ENCODE measurements around the gene PRKAG3.
"Not testable (repeated sequence)": the region's sequence is repeated elsewhere in the genome, so short reads cannot be mapped to it uniquely, and the experiment has no call there.

Gene PRKAG3

DNA sequence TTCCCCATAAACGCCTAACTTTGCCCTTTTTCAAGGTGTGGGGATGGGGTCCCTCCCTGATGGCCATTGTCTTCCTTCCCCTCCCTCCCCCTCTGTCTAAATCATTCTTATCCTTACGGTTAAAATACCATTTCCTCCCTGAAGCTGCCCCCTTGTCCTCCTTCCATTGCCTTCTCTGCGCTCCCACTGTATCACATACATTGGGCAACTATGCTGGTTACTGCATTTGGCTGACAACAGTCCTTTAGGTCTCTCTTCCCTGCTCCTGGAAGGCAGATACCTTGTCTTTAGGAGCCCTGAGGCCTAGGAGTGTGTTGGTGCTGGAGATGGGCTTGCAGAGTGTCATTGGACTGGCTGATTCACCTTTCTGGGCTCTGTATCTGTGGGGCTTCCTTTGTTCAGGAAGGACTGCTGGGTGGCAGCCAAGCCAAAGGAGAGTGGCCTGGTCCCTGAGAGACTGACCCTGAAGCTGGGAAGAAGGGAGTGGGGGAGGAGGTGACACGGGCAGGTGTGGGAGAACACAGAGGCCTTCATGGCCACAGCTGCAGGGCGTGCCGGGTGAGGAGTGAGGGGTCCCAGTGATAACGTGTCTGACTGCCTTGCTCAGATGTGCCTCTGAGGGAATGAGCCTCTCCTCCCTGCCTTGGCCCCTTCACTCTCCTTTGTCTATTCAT, 30.2 kb upstream of the PRKAG3 start:
- no peak for DNase-seq (ENCODE audit: low read depth)

DNA sequence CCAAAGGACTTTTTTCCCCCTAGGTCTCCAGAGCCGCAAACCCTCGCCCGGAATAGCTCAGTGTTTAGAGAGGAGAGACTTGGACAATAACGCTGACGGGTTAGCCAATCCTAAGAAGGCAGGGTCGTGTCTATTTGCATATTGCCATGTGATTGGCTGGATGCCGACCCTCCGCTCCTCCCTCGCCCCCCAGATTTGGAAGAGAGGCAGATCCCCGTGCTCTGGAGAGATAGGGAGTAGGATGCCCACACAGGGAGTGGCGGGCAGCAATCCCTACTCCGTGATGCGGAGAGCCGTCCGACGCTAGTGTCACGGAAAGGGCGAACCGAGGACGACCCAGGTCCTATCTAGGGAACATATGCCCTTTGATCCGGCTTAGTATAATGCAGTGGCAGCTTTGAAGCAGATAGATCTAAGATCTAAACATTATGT, 29.4 kb upstream of the PRKAG3 start:
- no peak for DNase-seq (ENCODE audit: low read depth)

DNA sequence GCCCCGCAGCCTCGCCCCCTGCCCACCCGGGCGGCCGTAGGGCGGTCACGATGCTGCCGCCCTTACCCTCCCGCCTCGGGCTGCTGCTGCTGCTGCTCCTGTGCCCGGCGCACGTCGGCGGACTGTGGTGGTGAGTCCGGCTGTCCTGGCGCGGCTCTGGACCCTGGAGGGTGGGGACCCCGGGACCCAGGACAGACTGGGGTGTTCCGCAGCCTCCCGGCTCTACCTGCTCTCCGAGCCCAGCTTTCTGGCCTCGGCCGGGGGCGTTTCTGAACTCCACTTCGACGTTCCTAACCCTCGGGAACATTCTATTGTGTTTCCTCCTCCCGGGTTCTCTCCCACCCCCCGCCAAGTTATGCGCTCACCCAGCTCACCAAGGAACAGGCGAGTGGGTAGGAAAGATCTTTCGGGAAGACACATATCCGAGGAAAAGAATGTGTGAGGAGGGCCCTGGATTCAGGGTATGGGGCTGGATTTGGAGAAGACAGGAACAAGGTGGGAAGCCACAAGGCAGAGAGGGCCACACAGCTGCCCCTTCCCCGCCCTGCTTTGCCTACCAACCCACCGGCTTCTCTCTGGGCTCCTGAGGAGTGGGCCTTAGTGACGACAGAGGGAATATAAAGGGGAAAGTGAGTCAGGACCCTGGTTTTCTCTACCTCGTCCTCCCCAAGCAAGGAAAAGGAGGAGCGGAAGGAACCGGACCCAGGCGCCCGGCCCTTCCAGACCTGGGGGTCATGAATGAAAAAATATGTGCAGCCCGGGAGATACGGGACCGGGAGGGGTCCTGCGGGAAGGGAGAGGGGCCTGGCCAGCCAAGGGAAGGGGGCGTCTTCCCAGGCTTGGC, 28.6 kb upstream of the PRKAG3 start:
- DNase-seq (ENCODE audit: low read depth), result no peak

DNA sequence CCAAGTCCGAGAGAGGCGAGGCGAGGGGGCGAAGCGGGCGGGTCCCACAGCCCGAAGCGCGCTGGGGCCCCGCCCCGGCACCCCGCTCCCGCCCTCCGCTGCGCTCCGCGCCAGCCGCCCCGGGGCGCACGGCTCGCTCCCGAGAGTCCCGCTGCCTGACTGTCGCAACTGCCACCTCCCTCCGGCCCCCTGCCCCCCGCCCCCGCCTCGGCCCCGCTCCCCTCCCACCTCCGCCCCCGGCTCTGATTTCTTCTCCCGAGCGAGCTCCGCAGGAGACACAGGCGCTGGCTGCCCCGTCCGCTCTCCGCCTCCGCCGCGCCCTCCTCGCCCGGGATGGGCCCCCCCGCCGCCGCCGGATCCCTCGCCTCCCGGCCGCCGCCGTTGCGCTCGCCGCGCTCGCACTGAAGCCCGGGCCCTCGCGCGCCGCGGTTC, 28.0 kb upstream of the PRKAG3 start, which contains the start of gene WNT6:
TSS of gene WNT6 (plus strand) at position 250 of the 432 bp plus-strand sequence. CDS start 233 bp downstream, outside the sequence.
- no peak for DNase-seq (ENCODE audit: low read depth)

DNA sequence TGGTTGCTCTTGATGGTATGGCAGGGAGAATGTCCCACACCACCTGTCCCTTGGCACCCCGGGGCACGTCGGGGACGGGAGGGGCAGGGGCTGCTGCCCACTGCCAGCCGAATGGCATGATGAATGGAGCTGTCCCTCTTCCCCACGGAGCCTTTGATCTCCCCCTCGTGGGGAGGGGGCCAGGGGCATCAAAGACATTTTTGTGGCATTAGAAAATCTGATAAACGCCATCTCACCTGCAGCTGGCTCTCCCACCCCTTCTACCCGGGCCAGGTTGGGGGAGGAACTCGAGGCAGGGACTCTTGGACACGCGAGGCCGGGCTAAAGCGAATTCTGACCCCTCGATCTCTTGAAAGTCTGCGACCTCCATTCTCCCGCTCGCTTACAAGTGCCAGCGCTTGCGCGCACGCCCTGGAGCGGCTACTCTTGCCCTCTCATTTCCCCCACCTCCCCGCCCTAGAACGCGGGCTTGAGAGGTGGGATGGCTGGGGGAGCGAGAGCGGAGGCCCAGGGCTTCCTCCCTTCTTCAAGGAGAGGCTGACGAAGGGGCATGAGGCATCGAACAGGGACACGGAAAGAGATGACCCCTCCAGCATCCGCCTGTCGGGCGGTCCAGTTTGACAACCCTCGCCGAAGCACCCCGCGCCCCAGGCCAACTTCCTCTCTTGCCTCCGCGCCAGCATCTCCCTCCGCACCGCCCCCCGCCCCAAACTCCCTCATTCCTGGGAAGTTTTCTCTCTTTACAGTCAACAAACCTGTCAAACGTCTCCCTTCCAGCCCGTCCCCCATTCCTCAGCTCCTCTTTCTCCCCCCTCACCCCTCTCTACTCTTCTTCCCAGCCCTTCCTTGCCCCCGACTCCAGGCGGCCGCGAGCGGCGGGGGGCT, 27.3 kb upstream of the PRKAG3 start:
- DNase-seq (ENCODE audit: low read depth), result no peak

DNA sequence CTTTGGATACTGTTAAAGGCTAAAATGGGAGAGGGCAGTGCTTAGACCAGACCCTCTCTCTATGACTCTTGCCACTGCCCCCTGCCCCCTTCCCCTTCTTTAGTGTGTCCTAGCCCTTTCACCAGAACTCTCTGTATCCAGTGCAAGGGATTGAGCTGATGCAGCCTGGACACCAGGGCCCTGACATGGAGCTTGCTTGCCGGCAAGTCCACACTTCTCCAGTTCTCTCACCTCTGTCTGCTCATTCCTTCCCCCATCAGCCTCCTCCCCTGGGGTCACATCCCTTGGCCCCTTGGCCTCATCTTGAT, 26.5 kb upstream of the PRKAG3 start:
- no peak for DNase-seq (ENCODE audit: low read depth)

DNA sequence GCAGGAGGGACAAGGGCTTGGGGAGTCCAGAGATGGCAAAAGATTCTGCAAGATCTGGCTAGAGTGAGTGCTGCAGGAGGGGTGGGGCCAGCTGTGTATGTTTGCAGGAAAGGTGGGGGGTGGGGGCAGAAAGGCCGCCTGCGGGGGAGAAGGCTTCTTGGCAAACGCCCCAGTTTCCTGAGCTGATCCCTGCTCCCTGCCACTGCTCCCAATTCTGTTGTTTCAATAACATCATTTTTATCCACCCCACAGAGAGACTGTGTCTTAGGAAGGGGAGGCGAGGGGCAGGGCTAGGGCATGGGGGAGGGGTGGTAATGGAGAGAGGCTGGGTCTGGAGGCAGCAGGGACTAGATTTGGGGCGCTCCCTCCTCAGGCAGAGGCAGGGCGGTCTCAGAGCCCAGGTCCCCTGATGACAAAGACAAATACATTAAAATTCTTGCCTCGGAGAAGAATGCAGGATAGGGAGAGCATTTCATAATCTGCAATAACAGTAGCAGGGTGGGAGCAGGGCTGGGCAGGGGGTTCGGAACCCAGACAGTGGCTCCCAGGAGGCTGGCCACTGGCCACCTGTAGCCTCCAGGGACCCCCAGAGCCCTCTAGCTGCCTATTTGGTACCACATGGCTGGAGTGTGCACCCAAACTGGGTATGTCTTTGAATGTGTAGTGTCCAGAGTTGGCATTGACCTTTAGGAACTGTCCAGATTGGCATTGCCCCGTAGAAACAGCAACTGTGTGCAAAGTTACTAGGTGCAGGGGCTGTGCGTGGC, 26.0 kb upstream of the PRKAG3 start:
- no peak for DNase-seq (ENCODE audit: low read depth)

DNA sequence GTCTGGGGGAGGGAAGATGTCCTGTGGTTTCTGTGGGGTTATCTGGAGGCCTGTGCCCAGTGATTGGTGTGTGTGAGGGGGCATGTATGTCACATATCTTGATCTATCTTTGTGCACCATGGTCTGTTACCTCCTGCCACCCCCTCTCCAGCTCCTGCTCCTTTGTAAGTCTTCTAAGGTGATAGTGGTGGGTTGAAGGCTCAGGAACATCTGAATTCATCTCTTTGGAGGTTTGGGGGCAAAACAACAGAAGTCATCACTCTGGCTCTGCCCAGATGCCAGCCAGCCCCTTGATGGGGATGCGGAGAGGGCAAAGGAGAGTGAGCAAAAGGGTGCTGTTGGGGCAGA, 25.3 kb upstream of the PRKAG3 start:
- DNase-seq (ENCODE audit: low read depth), result no peak

DNA sequence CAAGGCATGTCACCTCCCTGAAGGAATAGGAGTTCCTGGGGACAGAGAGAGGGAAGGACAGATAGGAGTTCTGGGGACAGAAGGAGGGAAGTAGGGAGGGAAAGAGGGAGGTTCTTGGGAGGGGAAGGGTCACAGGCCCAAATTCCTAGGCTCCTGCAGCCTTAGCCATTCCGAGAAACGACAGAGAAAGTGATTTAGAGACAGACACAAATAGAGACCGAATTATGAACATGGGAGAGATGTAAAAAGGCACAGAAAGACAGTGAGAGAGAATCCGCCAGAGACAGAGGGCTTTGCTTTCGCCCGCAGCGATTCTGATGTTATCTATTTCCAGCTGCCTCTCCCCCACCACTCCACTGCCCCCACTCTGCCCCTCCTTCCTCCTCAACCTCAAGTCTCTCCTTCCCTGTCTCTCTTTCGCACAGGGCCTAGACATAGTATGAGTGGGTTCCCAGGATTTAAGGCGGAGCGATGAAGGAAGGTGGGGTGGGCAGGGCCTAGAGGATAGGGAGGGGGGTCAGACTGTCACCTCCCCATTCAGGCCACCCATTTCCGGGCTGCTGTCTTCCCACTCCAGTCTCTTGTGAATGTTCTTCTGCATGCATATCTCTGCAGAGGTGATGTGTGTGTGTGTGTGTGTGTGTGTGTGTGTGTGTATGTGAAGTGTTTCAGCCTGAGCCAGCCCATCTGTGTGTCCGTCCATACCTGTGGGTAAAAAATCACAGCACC, 24.7 kb upstream of the PRKAG3 start:
- DNase-seq (ENCODE audit: low read depth), result no peak

DNA sequence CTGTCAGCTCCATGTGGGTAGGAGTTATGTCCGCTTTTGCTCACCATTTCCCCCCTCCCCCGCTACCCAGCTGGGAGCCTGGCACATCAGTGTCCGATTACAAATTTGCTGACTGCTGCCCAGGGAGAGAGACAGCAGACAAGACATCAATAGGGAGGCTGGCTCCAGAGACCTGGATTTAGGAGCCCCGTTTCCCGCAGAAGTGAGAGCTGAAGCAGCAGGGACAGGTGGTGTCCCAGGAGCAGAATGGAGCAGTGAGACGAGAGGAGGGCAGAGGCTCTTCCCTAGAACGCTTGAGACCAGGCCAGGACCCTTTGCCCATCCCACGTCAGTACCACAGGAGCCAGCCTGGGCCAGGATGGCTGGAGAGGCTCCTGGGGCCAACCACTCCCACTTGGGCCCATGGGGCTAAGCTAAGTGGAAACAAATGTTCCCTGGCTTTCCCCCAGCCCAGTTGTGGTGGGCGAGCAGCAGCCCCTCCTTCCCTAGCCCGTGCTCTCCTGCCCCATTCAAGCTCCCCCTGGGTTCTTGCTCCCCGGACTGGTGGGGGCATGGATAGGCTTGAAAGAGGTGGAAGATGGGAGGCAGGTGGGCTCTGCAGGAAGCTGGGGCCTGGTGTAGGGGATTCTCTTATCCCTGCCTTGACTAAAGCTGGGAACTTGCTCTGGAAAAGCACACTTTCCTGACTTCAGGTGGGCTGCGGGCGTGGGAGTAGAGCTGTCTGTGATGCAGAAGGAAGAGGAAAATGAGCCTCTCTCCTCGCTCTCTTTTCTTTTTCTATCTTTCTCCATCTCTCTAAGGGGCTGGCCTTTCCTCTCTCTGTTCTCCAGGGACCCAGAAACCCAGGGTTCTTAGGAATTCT, 23.9 kb upstream of the PRKAG3 start:
- no peak for DNase-seq (ENCODE audit: low read depth)

DNA sequence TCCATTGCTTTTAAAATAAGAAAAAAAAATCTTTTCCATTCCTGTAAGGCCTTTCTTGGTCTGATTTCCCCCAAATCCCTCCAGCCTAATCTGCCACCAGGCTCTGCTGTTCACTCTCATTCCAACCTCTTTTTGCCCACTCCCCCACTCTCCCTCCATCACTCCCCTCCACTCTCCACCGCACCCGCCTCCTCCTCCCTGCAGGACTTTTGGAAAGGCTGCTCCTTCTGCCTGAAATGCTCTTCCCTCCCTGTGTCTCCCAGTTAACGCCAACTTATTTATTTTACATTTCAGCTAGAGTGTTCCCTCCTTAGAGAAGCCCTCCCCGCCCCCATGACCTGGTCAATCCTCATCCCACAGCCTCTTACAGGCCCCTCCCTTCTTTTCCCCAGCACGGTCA, 23.3 kb upstream of the PRKAG3 start:
- DNase-seq (ENCODE audit: low read depth), result no peak

DNA sequence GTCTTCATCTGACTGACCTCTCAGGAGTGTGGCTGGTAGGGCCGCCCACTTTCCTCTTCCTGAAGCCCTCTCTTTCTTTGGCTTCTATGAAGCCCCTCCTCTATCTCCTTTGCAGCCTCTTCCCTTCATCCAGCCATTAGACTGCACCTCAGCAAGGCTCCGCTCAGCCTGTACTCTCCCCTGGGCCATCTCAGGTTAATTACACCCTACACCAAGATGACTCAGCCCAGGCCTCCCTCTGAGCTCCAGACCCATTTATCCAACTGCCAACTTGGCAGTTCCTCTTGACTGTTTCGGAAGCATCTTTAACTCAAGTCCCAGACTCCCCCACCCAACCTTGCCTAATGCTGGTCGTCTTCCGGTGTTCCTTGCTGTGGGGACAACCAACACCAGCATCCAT, 22.2 kb upstream of the PRKAG3 start:
- DNase-seq (ENCODE audit: low read depth), result no peak

DNA sequence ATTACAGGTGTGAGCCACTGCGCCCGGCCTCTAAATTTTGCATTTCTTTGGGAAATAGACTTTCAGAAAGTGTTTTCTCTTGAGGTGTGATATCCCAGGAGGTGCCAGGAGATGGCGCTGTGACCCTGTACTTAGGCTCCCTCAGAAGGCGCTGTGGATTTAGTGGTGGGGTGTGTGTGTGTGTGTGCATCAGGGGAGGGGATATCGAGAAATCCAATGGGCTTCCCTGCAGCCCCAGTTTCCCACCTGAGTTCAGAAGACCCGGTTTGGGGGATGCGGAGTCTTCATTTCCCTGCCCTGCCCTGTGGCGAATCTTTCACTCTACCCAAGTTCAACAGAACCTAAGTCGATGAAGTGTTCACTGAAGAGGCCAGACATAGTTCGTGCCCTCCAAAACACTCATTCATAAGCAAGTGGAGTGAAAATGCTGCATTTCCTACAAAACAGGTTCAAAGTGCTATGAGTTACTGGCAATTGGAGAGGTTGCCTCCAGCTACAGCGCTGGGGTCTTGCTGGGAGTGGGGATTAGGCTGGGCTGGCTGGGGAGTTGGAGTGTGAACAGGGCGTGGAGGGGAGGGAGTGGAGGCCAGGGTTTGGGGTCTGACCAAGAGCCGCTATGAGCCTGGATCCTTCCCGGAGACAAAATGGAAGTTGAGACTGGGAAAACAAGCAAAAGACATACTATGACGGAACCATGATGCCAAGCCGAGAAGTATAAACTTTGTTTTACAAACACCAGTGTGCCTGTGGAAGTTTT, 21.5 kb upstream of the PRKAG3 start:
- DNase-seq (ENCODE audit: low read depth), result peak; percentile 45

DNA sequence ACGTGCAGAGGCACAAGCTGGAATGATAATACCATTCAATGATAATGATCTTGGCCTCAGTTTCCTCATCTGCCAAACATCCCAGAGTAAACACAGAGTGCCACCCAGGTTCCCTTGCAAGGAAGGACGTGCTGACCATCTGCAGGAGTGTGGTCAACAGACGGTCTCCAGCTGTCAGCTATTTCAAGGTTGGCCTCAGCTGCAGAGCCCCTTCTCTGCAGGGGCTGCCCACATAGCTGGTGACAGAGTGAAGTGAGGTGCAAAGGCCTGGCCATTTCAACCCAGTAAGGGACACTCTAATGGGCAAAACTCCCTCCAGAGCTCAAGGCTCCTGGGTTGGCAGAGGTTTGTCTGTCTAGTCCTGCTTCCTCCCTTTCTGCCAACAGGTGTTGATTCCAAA, 19.7 kb upstream of the PRKAG3 start:
- no peak for DNase-seq (ENCODE audit: low read depth)

DNA sequence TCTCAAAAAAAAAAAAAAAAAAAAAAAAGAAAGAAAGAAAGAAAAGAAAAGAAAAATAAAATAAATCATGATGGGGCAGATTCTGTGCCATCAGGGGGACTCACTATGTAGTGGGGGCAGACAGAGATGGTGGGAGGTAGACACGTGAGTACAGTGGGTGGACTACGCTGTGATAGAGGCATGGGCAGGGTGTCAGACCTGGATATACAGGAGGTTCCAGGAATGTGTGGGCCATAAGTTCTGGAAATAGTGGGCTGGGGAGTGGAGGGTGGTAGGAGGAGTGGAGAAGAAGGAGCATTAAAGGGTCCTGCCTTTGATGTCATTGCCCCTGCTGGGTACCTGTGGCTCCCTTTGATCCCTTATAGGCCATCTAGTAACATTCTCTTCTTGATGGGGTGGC, 19.2 kb upstream of the PRKAG3 start:
- DNase-seq (ENCODE audit: low read depth), result no peak

DNA sequence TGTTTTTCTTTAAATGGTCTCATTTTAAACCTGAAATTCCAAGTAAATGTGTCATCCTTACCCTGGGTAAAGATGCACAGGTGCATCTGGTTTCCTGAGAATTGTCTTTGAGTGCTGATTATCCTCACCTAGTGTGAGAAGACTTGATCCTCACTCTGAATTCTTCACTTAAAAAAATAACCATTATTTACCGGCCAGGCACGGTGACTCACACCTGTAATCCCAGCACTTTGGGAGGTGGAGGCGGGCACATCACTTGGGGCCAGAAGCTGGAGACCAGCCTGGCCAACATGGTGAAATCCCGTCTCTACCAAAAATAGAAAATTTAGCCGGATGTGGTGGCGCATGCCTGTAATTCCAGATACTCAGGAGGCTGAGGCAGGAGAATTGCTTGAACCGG, 18.1 kb upstream of the PRKAG3 start:
- no peak for DNase-seq (ENCODE audit: low read depth)

DNA sequence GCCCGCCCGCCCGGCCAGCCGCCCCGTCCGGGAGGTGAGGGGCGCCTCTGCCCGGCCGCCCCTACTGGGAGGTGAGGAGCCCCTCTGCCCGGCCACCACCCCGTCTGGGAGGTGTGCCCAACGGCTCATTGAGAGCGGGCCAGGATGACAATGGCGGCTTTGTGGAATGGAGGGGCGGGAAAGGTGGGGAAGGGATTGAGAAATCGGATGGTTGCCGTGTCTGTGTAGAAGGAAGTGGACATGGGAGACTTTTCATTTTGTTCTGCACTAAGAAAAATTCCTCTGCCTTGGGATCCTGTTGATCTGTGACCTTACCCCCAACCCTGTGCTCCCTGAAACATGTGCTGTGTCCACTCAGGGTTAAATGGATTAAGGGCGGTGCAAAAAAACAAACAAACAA, 15.4 kb upstream of the PRKAG3 start:
- DNase-seq (ENCODE audit: low read depth), result not testable (repeated sequence)

DNA sequence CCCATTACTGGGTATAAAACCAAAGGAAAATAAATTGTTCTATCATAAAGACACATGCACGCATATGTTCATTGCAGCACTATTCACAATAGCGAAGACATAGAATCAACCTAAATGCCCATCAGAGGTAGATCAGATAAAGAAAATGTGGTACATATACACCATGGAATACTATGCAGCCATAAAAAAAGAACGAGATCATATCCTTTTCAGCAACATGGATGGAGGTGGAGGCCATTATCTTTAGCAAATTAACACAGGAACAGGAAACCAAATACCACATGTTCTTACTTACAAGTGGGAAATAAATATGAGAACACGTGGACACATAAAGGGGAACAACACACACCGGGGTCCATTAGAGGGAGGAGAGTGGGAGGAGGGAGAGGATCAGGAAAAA, 12.7 kb upstream of the PRKAG3 start:
- DNase-seq (ENCODE audit: low read depth), result not testable (repeated sequence)

DNA sequence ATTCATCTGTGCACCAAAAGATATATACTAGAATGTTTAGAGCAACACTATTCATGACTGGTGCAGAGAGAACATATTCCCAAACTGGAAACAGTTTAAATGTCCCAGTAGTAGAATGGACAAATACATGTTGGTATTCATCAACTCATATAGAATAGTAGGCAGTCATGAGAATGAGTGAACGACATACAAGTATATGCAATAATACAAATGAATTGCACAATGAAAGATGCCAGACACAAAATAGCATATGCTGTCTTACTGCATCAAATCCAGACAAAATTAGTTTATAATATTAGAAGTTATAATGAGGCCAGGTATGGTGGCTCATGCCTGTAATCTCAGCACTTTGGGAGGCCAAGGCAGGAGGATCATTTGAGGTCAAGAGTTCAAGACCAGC, 8.3 kb upstream of the PRKAG3 start:
- no peak for DNase-seq (ENCODE audit: low read depth)

DNA sequence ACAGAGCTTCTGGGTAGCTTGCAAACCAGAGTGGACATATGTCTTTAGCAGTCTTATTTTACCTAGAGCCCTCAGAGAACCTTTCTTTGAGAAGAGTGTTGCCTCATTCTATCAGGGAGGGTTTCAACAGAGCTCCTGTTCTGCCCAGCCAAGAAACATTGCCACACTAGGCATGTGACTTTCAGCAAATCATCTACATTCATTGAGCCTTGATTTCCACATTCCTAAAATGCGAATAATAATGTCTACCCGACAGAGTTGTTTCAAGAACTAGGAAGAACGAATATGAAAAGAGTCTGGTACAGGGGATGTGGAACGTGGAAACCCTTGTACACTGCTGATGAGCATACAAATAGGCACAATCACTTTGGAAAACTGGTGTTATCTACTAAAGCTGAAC, 7.8 kb upstream of the PRKAG3 start:
- no peak for DNase-seq (ENCODE audit: low read depth)

All from activated T-cell treated with anti-CD3 and anti-CD28 coated beads for 48 hours (primary cell).